Measurements from ENCODE around the gene BUD23.
"Not testable (repeated sequence)": the region's sequence is repeated elsewhere in the genome, so short reads cannot be mapped to it uniquely, and the experiment has no call there.

Gene BUD23

GRCh38 chr7:73652541-73652949 is 30.9 kb upstream of the BUD23 start:
- H3K4me3 ChIP-seq (ENCODE audit: control insufficient read depth, low read depth, low read length), result no peak overlapping the region
- no peak for DNase-seq (ENCODE audit: low read depth)
- TF ChIP-seq CTCF (IDR thresholded peaks at IDR 0.05; ENCODE audit: control insufficient read depth, insufficient read depth, low read depth, low read length, missing control alignments), result no peak

GRCh38 chr7:73655309-73655708 is 28.1 kb upstream of the BUD23 start:
- DNase-seq (ENCODE audit: low read depth); H3K4me3 ChIP-seq (ENCODE audit: control insufficient read depth, low read depth, low read length): not testable (repeated sequence)

- no peak for DNase-seq (ENCODE audit: low read depth)
- TF ChIP-seq CTCF (IDR thresholded peaks at IDR 0.05; ENCODE audit: control insufficient read depth, insufficient read depth, low read depth, low read length, missing control alignments), result no peak
Observed at GRCh38 chr7:73659983-73660382, 23.4 kb upstream of the BUD23 start.

GRCh38 chr7:73660594-73660993 is 22.8 kb upstream of the BUD23 start:
- not testable (repeated sequence) for DNase-seq (ENCODE audit: low read depth); H3K4me3 ChIP-seq (ENCODE audit: control insufficient read depth, low read depth, low read length)

More at GRCh38 chr7:73659983-73660382, 23.4 kb upstream of the BUD23 start:
- no peak overlapping the region for H3K4me3 ChIP-seq (ENCODE audit: control insufficient read depth, low read depth, low read length)

GRCh38 chr7:73663033-73663432 is 20.4 kb upstream of the BUD23 start:
- no peak for TF ChIP-seq CTCF (IDR thresholded peaks at IDR 0.05; ENCODE audit: control insufficient read depth, insufficient read depth, low read depth, low read length, missing control alignments)
- H3K4me3 ChIP-seq (ENCODE audit: control insufficient read depth, low read depth, low read length), result no peak overlapping the region
- DNase-seq (ENCODE audit: low read depth), result no peak

GRCh38 chr7:73667344-73668102 is 15.9 kb upstream of the BUD23 start, which contains the start of gene VPS37D:
TSS of gene VPS37D (plus strand) at chr7:73667831. CDS start at chr7:73667959, 128 bp downstream.
- H3K4me3 ChIP-seq (ENCODE audit: control insufficient read depth, low read depth, low read length), result peak within 1 kb of the TSS; percentile 82
- TF ChIP-seq CTCF (IDR thresholded peaks at IDR 0.05; ENCODE audit: control insufficient read depth, insufficient read depth, low read depth, low read length, missing control alignments), result peak; percentile 65
- peak; percentile 37 for DNase-seq (ENCODE audit: low read depth)

GRCh38 chr7:73668103-73668885 is 15.1 kb upstream of the BUD23 start:
- H3K4me3 ChIP-seq (ENCODE audit: control insufficient read depth, low read depth, low read length), result peak overlapping the region; percentile 82
- DNase-seq (ENCODE audit: low read depth), result no peak
- no peak for TF ChIP-seq CTCF (IDR thresholded peaks at IDR 0.05; ENCODE audit: control insufficient read depth, insufficient read depth, low read depth, low read length, missing control alignments)
